ENCODE results near the gene TEX30.

TEX30 gene

DNA sequence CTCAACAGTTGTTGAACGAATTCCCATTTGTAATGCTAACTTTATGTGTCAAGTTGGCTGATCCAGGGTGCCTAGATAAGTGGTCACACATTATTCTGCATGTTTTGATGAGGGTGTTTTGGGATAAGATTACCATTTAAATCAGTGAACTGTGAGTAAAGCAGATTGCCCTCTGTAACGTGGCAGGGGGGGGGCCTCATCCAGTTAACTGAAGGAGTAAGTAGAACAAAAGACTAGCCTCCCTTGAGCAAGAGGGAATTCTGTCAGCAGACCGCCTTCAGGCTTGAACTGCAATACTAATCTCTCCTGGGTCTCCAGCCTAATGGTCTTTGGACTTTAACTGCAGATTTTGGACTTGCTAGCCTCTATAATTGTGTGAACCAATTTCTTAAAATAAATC lies 4.2 kb upstream of the TEX30 start:
- no peak for DNase-seq

DNA sequence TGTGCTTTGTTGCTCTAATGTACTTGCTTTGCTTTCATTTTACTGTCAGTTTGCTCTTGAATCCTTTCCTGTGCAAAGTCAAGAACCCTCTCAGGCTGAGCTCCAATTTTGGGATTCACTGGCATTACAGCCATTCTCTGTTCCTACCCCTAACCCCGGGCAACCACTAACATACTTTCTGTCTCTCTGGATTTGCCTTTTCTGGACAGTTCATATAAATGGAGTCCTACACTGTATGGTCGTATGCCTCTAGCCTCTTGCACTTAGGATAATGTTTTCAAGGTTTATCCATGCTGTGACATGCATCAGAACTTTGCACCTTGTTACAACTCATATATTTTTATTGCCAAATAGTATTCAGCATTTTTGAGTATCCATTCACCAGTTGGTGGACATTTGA lies 2.7 kb upstream of the TEX30 start:
- no peak for DNase-seq

GRCh38 chr13:102774591-102775520 lies 1.3 kb upstream of the TEX30 start:
- no peak for DNase-seq

GRCh38 chr13:102774214-102774568 lies 605 bp upstream of the TEX30 start:
- no peak for DNase-seq

GRCh38 chr13:102772042-102772425 lies 1.6 kb downstream of the TEX30 start:
- DNase-seq = no peak

GRCh38 chr13:102771298-102772041 lies 2.1 kb downstream of the TEX30 start:
- no peak for DNase-seq

DNA sequence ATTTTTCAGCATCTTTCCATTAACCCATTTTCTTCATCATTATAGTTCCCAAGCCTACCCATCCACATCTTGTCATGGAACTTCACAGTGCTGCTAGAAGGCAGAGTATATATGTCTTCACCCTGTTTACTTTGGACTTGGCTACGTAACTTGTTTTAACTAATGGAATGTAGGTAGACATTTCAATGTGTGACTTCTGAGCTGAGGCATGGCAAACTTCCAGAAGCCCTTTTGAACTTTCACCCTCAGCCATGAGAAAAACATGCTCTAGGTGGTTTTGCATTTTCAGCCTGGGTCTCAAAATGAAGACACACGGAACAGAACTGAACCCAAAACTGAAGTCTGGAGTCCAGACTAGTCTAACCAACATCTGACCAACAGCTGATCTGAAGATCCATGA lies 3.2 kb downstream of the TEX30 start:
- no peak for DNase-seq

DNA sequence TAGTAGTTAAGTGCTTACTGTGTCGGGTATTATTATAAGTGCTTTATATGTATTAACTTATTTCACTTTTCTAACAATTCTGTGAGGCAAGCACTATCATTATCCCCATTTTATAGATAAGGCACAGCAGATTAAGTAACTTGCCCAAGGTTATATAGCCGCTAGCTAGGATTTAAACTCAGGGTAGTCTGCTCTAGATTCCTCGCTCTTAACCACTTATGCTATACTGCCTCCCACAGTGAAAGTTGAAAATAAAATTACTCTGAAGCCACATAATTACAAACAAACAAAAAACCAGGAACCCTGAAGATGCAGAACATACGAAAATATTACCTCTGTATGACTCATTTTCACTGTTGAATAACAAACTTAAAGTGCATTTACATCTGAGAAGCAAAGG lies 3.9 kb downstream of the TEX30 start:
- no peak for DNase-seq

DNA sequence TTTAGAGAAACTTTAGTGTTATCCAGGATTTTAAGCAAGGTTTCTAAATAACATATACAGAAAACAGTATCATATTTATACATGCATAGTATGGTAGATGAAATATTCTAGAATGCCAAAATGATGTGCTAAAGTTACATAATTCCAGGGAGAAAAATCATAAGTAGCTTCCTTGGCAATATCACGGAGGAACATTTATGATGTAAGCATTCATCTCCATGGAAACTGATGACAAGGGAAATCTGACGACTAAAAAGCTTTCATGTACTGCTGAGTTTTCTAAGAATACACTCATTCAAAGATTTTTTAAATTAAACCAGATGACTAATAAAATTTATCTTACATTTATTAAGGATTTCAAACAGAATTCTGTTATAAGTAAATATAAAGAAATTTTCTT lies 4.7 kb downstream of the TEX30 start:
- no peak for DNase-seq

DNA sequence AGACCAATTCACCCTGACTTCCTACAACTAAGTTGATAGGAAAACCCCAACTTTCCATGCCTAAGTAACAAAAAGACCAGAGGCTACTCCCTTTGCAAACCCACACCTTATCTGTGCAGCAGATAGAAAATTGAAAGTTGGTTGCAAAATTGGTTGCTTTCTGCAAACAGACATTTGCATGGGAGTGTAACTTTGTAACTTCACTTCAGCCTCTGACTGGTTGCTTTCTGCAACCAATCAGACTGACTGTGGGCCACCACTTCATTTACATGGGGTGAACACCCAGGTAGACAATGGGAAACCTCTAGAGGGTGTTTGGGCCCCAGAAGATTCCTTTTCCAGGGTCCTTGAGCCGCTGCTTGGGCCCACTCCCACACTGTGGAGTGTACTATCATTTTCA lies 9.8 kb downstream of the TEX30 start:
- no peak for DNase-seq

DNA sequence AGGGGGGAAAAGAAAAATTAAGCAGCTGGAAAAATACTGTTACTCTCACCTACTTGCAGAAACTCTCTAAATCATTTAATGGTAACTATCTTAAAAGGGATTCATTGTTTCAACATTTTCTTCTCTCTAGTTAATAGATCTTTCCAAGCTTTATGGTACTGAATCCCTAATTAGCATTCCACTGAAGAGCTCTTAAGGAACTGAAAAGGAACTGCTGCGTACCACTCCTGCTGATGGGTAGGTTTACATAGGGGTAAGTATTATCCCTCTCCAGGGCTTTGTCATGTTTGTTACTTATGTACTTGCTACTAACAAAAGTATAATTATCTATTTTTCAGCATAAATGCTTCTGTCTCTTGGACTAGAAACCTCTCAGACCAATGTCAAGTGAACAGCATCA lies 12.5 kb downstream of the TEX30 start:
- DNase-seq = no peak

GRCh38 chr13:102758842-102759241 lies 14.7 kb downstream of the TEX30 start:
- no peak for DNase-seq

DNA sequence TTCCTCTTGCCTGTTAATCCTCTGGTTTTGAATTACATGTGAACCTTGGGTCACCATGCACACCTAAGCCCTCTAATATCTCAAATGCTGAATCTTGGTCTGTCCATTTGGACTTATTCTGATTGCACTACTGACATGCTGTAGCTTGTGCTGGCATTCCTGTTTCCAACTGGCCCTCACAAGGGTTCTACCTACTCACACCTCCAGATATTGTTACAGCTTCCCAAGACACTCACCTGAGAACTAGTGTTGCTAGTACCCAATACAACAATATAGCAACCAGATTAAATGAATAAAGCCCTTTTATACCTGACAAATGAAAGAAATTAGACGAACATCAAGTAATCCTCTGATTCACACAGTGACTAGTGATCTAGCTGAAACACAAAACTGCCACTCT lies 16.6 kb downstream of the TEX30 start:
- no peak for DNase-seq

DNA sequence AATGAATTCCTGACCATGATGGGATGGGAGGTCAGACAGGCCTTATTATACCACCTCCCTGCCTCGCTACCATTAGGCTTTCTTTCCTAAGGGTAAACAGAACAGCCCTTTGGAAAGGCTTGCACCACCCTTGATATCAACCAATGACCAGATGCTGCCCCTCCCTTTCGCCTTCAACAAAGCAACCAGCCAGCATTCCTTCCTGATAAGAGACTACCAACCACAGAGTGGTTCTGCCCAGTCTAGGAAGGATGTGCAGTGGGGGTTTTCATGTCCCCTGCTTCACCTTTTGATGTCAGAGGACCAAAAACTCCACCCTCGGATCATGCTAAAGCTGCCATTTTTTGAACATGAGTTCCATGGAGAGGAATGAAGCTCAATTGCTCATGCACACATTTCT lies 21.7 kb downstream of the TEX30 start:
- DNase-seq = no peak

- DNase-seq = no peak
Observed at GRCh38 chr13:102742506-102742905, 31.1 kb downstream of the TEX30 start.

DNA sequence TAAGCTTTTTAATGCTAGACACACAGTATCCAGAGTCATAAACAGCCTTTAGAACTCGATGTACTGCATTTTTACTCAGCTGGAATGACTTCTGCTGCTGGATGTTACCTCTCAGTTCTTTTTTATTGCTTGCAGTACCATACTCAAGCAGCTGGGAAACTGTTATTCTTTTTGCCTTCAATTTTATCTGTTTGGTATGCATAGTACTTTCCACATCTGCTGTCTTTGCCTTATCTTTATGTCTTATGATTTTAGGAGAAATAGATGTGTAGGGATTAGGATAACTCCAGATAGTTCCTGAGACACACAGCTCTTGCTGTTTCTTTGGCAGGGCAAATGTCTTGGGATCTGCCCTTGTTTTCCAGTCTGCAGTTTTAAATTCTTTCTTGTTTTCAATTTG lies 31.5 kb downstream of the TEX30 start:
- DNase-seq = no peak

- no peak for DNase-seq
Observed at GRCh38 chr13:102729560-102730270, 43.9 kb downstream of the TEX30 start.

DNA sequence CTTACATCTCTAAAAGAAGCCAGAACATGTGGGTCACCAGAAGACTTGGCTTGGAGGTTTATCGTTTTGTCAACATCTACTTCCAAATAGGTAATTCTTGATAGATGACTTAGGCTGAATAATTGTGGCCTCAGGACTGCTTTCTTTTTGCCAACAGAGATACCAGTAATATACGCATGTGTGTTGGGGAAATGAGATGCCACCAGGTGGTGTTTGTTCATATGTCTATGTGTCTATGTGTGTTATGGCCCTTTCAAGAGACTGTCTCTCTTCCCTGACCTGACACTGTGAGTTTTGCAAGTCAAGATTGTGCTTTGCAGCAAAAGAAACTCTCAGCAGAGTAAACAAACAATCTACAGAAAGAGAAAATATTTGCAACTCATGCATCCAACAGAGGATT lies 47.2 kb downstream of the TEX30 start:
- DNase-seq = no peak

DNA sequence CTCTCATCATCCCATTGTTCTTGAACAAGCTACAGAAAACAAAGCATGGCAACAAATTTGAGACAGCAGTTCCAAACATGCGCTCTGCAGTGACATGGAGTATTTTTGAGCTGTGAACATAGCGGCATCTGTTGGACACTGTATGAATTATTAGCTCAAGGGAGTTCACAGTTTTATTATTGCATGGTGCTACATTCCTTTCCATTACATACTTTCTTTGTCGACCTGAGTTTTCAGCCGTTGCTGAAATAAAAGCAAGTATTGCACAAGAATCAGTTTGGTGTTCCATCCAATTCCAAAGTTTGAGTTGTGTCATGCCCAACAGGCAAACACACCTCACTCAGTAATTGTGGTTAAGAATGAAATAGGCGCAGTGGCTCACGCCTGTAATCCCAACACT lies 48.7 kb downstream of the TEX30 start:
- no peak for DNase-seq

DNA sequence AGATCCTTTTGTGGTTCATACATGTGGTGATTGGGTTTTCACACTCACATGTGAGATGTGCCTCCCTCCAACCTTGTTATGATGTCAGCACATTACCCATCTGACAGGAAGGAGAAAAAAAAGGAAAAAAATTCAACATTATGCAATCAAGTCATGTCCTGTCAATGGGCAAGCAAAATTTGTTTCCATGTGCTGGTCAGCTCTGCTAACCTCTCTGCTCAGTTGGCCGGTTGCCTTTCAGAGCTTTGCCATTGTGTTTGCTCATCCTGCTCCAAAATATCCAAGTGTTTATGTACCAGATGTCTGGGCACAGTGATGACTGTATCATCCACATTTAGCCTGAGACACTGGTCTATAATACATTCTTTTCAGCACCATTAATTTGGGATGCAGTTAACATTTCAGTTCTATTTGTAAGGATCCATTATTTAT lies 51.8 kb downstream of the TEX30 start:
- DNase-seq = no peak

GRCh38 chr13:102718746-102719145 lies 54.8 kb downstream of the TEX30 start:
- no peak for DNase-seq
